GM12878 (cell line): ENCODE results near the gene DDX54. TPM values are rescaled to one million over a fixed set of nuclear protein-coding genes. Genes with fewer than 3 reads are reported as not detected.

Source experiments
- ASH2L ChIP-seq: fragments of 300-600, 200-600 bp; sonication (generic); IDR thresholded peaks from 2 replicates; pipeline ENCODE4 v1.6.1; 2017; ENCODE audit warnings: low read depth, mild to moderate bottlenecking, borderline replicate concordance
- BRCA1 ChIP-seq: IDR thresholded peaks from 2 replicates; pipeline ENCODE4 v1.6.1; 2011; ENCODE audit warnings: low read depth, low read length, improper control_type of control experiment
- CTCF ChIP-seq, 3 experiments: IDR thresholded peaks in 2 of 3; conservative IDR thresholded peaks in 1 of 3; 2 replicates each; pipeline ENCODE4 v1.5.1; 2011; ENCODE audit warnings: low read depth in 3 of 3, low read length in 3 of 3, mild to moderate bottlenecking in 3 of 3, control low read depth in 2 of 3, moderate library complexity in 2 of 3, inconsistent platforms in 1 of 3, mixed read lengths in 1 of 3; ENCODE audit not compliant: control insufficient read depth in 2 of 3, insufficient read depth in 1 of 3; ENCODE audit errors: extremely low read depth in 1 of 3
- HSF1 ChIP-seq: fragments of 150-350 bp; IDR thresholded peaks from 2 replicates; pipeline ENCODE4 v1.6.1; 2014; ENCODE audit warnings: mild to moderate bottlenecking, low read depth, low read length
- NFYA ChIP-seq: IDR thresholded peaks from 2 replicates; pipeline ENCODE4 v1.6.1; 2011; ENCODE audit warnings: low read depth, mild to moderate bottlenecking, low read length, improper control_type of control experiment, borderline replicate concordance
- NR2F1 ChIP-seq: fragments of 450-650 bp; conservative IDR thresholded peaks from 2 replicates; pipeline ENCODE4 v1.6.1; 2017; ENCODE audit warnings: mild to moderate bottlenecking
- RAD21 ChIP-seq: IDR thresholded peaks from 2 replicates; pipeline ENCODE4 v1.6.1; 2011; ENCODE audit warnings: mild to moderate bottlenecking, low read depth, low read length, moderate library complexity; ENCODE audit not compliant: insufficient read depth
- RAD51 ChIP-seq: fragments of 450-650 bp; IDR thresholded peaks from 2 replicates; pipeline ENCODE4 v1.6.1; 2016; ENCODE audit warnings: moderate library complexity, mild to moderate bottlenecking, inconsistent platforms
- polyA plus RNA-seq, 11 experiments: library from polyadenylated mRNA; depleted of rRNA in 4 of 11; unstranded in 6 of 11; stranded (reverse) in 5 of 11; fragments of >200 nt; fragmentation: Nextera tagmentation in 4 of 11; fragmentation: Illumina TruSeq in 1 of 11; extraction: Ambion mirVana in 4 of 11; extraction: Trizol in 1 of 11; gene quantifications; 1 replicate in 1 of 11; 2 replicates in 10 of 11; pipeline versions ENCODE4 v1.2.1 to v1.2.3, GENCODE V29; 2011 to 2016; ENCODE audit warnings: inconsistent platforms in 2 of 11, missing spikeins in 2 of 11, low read depth in 1 of 11
- total RNA-seq, 4 experiments: library from RNA; depleted of rRNA in 3 of 4; stranded (reverse); fragments of >200 nt in 3 of 4; fragmentation: Illumina TruSeq in 1 of 4; extraction: Trizol in 1 of 4; gene quantifications; 2 replicates each; pipeline versions ENCODE4 v1.2.1 to v1.2.3, GENCODE V29; 2013 to 2021

Gene DDX54
- total and polyA plus RNA-seq, 10 of the 15 experiments (the other 5 are each of a cell fraction or from before 2014, with no cell fraction given), result 1.9 to 115 (median 56.3) TPM

GRCh38 chr12:113174461-113175384, 10.6 kb downstream of the DDX54 start (continued):
- TF ChIP-seq NFYA (no peak), RAD21 (peak; percentile 90), CTCF (IDR thresholded peaks at IDR 0.05 in 2 of 3, conservative IDR thresholded peaks at IDR 0.05 in 1 of 3; ENCODE audit: control insufficient read depth in 2 of 3, extremely low read depth in 1 of 3, insufficient read depth in 1 of 3, low read depth in 3 of 3, low read length in 3 of 3) (peak; percentile 87 to 99 (median 98)), NR2F1 (no peak), BRCA1 (no peak), RAD51 (peak; percentile 57; the same call in 1 of the 2 replicates), ASH2L (no peak), HSF1 (no peak)
